SU-DHL-6 (cell line): Measurements from ENCODE around the gene ZBTB7A.

ENCODE experiments used
- H2AFZ ChIP-seq: fragments of 200-600 bp; sonication (generic); 2 replicates; pipeline ENCODE4 v1.6.1; 2014; ENCODE audit warnings: low read depth, mild to moderate bottlenecking, moderate library complexity, mixed read lengths, antibody characterized with exemption, low read length; ENCODE audit not compliant: severe bottlenecking
- H3F3A ChIP-seq: fragments of 200-600 bp; shearing (Covaris generic); 2 replicates; pipeline ENCODE4 v1.6.0; 2016; ENCODE audit warnings: antibody characterized with exemption, mild to moderate bottlenecking; ENCODE audit not compliant: insufficient read depth
- H3K27ac ChIP-seq: fragments of 200-600 bp; sonication (generic); 2 replicates; pipeline ENCODE4 v1.5.1; 2016; ENCODE audit warnings: low read depth, mild to moderate bottlenecking, low read length, moderate library complexity, mixed read lengths
- H3K27me3 ChIP-seq: fragments of 200-600 bp; sonication (generic), shearing (Covaris generic); 2 replicates; pipeline ENCODE4 v1.6.0; 2014; ENCODE audit warnings: mild to moderate bottlenecking, low read length
- H3K36me3 ChIP-seq: fragments of 200-600 bp; sonication (generic); 2 replicates; pipeline ENCODE4 v1.6.1; 2014; ENCODE audit warnings: mild to moderate bottlenecking, low read length, mixed read lengths
- H3K4me2 ChIP-seq: fragments of 300-600, 200-600 bp; shearing (Covaris generic), sonication (generic); 2 replicates; pipeline ENCODE4 v1.6.0; 2014; ENCODE audit warnings: low read length, low read depth, mild to moderate bottlenecking; ENCODE audit not compliant: poor library complexity, severe bottlenecking
- H3K4me3 ChIP-seq: fragments of 200-600 bp; sonication (generic); 2 replicates; pipeline ENCODE4 v1.5.1; 2014; ENCODE audit warnings: antibody characterized with exemption, low read length, mild to moderate bottlenecking, mixed read lengths; ENCODE audit not compliant: insufficient read depth, poor library complexity, severe bottlenecking
- H3K79me2 ChIP-seq: fragments of 200-600 bp; sonication (generic); 2 replicates; pipeline ENCODE4 v1.6.1; 2014; ENCODE audit warnings: mild to moderate bottlenecking, low read length, moderate library complexity; ENCODE audit not compliant: insufficient read depth
- H3K9ac ChIP-seq: fragments of 200-600 bp; sonication (generic); 2 replicates; pipeline ENCODE4 v1.7.0; 2014; ENCODE audit warnings: mild to moderate bottlenecking, low read length
- H3K9me2 ChIP-seq: fragments of 200-600 bp; sonication (generic); replicated peaks from 2 replicates; pipeline ENCODE4 v1.6.1; 2014; ENCODE audit warnings: low read length; ENCODE audit not compliant: insufficient read depth
- H3K9me3 ChIP-seq: fragments of 200-600 bp; sonication (generic); 2 replicates; pipeline ENCODE4 v1.6.1; 2014; ENCODE audit warnings: low read length, mixed read lengths; ENCODE audit not compliant: insufficient read depth
- H4K20me1 ChIP-seq: fragments of 200-600 bp; sonication (generic); 2 replicates; pipeline ENCODE4 v1.6.1; 2014; ENCODE audit warnings: low read depth, mild to moderate bottlenecking, antibody characterized with exemption, low read length, moderate library complexity, mixed read lengths
- EZH2phosphoT487 ChIP-seq: fragments of 200-600 bp; sonication (generic), shearing (Covaris generic); conservative IDR thresholded peaks from 2 replicates; pipeline ENCODE4 v1.6.1; 2018; ENCODE audit warnings: mild to moderate bottlenecking, antibody characterized with exemption, low read length, moderate library complexity, mixed read lengths
- TF ChIP-seq, protein P1 (sequence below): fragments of 200-600 bp; sonication (generic); IDR thresholded peaks from one replicate; pipeline ENCODE4 v1.5.1; 2017; ENCODE audit warnings: antibody characterized with exemption, mild to moderate bottlenecking, low read length, moderate library complexity; ENCODE audit not compliant: insufficient read depth, poor library complexity, severe bottlenecking

ZBTB7A gene

DNA sequence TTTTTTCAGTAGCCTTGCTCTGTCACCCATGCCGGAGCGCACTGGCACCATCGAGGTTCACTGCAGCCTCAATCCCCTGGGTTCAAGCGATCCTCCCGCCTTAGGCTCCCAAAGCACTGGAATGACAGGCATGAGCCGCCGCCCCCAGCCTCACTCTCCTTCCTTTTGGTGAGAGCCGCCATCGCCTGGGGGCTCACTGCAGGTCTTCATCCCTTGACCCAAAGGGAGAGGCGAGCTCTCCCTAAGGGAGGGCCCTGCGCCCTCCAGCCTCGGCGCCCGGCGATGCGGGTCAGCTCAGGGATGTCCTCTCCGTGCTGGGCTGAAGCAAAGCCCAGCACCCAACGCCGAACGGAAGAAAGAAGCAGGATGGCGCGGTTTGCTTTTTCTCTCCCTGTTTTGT lies 23.2 kb upstream of the ZBTB7A start:
- no peak overlapping the region for H2AFZ ChIP-seq
- no peaks in the 10 kb centered on the region for H3F3A ChIP-seq
- H3K27me3 ChIP-seq: no peaks in the 10 kb centered on the region
- H4K20me1 ChIP-seq: no peaks in the 10 kb centered on the region
- H3K79me2 ChIP-seq: no peaks in the 10 kb centered on the region
- no peak overlapping the region for H3K4me3 ChIP-seq
- H3K9me3 ChIP-seq: no peaks in the 10 kb centered on the region
- no peak for TF ChIP-seq EZH2phosphoT487
- TF ChIP-seq, protein P1, sequence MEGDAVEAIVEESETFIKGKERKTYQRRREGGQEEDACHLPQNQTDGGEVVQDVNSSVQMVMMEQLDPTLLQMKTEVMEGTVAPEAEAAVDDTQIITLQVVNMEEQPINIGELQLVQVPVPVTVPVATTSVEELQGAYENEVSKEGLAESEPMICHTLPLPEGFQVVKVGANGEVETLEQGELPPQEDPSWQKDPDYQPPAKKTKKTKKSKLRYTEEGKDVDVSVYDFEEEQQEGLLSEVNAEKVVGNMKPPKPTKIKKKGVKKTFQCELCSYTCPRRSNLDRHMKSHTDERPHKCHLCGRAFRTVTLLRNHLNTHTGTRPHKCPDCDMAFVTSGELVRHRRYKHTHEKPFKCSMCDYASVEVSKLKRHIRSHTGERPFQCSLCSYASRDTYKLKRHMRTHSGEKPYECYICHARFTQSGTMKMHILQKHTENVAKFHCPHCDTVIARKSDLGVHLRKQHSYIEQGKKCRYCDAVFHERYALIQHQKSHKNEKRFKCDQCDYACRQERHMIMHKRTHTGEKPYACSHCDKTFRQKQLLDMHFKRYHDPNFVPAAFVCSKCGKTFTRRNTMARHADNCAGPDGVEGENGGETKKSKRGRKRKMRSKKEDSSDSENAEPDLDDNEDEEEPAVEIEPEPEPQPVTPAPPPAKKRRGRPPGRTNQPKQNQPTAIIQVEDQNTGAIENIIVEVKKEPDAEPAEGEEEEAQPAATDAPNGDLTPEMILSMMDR: no peak
- H3K9me2 ChIP-seq: no peaks in the 10 kb centered on the region
- no peak overlapping the region for H3K9ac ChIP-seq
- no peak overlapping the region for H3K4me2 ChIP-seq
- H3K27ac ChIP-seq: no peak overlapping the region
- H3K36me3 ChIP-seq: no peaks in the 10 kb centered on the region

DNA sequence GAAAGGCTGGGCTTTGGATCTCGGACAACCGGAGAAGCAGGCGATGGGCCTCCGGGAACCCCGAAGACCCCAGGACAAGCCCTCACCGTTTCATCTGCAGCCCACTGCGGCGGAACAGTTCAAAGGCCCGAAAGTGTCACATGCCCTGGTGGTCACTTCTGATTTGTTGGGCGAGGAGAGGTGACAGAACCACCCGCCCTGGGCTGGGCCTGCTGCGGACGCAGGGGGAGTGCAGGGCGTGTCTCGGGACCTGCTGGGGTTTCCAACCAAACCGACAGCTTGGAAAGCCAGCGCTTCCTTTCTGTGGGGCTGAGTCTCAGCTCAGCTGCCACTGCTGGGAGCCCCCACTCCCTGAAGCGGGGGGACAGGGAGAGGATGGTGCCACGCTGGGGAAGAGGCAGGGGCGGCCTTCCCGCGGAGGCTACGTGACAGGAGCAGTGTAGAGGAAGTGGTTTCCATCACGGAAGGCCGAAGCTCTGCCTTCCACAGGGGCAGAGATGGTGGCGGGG lies 22.8 kb upstream of the ZBTB7A start:
- H3K9me3 ChIP-seq: no peaks in the 10 kb centered on the region
- H3K36me3 ChIP-seq: no peaks in the 10 kb centered on the region
- H3K4me2 ChIP-seq: no peak overlapping the region
- TF ChIP-seq EZH2phosphoT487: no peak
- TF ChIP-seq, protein P1: no peak
- no peaks in the 10 kb centered on the region for H3F3A ChIP-seq
- no peak overlapping the region for H2AFZ ChIP-seq
- no peaks in the 10 kb centered on the region for H3K79me2 ChIP-seq
- no peaks in the 10 kb centered on the region for H3K9me2 ChIP-seq
- no peaks in the 10 kb centered on the region for H3K27me3 ChIP-seq
- H3K9ac ChIP-seq: no peak overlapping the region
- no peaks in the 10 kb centered on the region for H4K20me1 ChIP-seq
- no peak overlapping the region for H3K27ac ChIP-seq
- H3K4me3 ChIP-seq: no peak overlapping the region

DNA sequence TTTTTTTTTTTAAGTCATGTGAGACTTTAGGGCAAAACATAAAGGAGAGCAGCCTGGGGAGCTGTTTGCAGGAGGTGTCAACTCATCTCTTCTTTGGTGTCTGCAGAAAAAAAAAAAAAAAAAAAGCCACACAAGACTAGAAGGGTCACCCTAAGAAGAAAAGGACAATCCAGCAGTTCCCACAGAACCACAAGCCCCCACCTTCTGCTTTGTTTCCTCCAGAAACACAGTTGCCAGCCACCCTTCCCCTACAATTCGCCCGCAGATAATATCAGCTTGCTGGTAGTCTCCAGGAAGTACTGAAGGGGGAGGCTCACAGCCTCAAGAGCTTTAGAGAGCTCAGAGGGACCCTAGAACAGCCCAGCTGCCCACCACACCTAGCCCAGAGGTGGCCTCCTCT lies 22.3 kb upstream of the ZBTB7A start:
- no peaks in the 10 kb centered on the region for H3K9me2 ChIP-seq
- H3K9ac ChIP-seq: no peak overlapping the region
- no peaks in the 10 kb centered on the region for H3K79me2 ChIP-seq
- no peaks in the 10 kb centered on the region for H3F3A ChIP-seq
- no peak overlapping the region for H3K4me3 ChIP-seq
- TF ChIP-seq EZH2phosphoT487: no peak
- TF ChIP-seq, protein P1: no peak
- H3K4me2 ChIP-seq: no peak overlapping the region
- no peaks in the 10 kb centered on the region for H4K20me1 ChIP-seq
- H2AFZ ChIP-seq: no peak overlapping the region
- H3K9me3 ChIP-seq: no peaks in the 10 kb centered on the region
- H3K27ac ChIP-seq: no peak overlapping the region
- no peaks in the 10 kb centered on the region for H3K36me3 ChIP-seq
- no peaks in the 10 kb centered on the region for H3K27me3 ChIP-seq
